ENCODE data around the gene PLCB2. TPM values are rescaled to one million over a fixed set of nuclear protein-coding genes. Genes with fewer than 3 reads are reported as not detected.

PLCB2 gene
- polyA plus RNA-seq, 1 donor (not counting 4 experiments of a cell fraction or from before 2014, with no cell fraction given): 0.73 TPM

- TF ChIP-seq, protein P1, sequence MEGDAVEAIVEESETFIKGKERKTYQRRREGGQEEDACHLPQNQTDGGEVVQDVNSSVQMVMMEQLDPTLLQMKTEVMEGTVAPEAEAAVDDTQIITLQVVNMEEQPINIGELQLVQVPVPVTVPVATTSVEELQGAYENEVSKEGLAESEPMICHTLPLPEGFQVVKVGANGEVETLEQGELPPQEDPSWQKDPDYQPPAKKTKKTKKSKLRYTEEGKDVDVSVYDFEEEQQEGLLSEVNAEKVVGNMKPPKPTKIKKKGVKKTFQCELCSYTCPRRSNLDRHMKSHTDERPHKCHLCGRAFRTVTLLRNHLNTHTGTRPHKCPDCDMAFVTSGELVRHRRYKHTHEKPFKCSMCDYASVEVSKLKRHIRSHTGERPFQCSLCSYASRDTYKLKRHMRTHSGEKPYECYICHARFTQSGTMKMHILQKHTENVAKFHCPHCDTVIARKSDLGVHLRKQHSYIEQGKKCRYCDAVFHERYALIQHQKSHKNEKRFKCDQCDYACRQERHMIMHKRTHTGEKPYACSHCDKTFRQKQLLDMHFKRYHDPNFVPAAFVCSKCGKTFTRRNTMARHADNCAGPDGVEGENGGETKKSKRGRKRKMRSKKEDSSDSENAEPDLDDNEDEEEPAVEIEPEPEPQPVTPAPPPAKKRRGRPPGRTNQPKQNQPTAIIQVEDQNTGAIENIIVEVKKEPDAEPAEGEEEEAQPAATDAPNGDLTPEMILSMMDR (optimal IDR thresholded peaks at IDR 0.05 in 1 of 3, IDR thresholded peaks at IDR 0.05 in 1 of 3, conservative IDR thresholded peaks at IDR 0.05 in 1 of 3; ENCODE audit: extremely low read depth in 1 of 3, insufficient read depth in 2 of 3, low read length in 3 of 3): no peak
- no peak for TF ChIP-seq EZH2 (IDR thresholded peaks at IDR 0.05; ENCODE audit: low read length)
- DNase-seq (ENCODE audit: low read depth, low spot score) (no peak), FAIRE-seq (no peak)
- Histone ChIP-seq H3K4me2 (ENCODE audit: control insufficient read depth, extremely low read depth, insufficient read depth, low read depth, low read length) (no peak overlapping the region), H3K36me3 (ENCODE audit: control insufficient read depth in 2 of 2, extremely low read depth in 1 of 2, insufficient read depth in 2 of 2, low read length in 2 of 2) (peaks cover 18 to 23% of the 10 kb centered on the region in 2 experiments), H3K4me1 (ENCODE audit: control insufficient read depth, extremely low read depth, insufficient read depth, low read length) (peaks cover 4% of the 10 kb centered on the region), H3K9me3 (ENCODE audit: control insufficient read depth, low read depth, low read length) (no peaks in the 10 kb centered on the region), H3K9ac (ENCODE audit: control insufficient read depth, extremely low read depth, insufficient read depth, low read length) (no peak overlapping the region), H3K9me1 (ENCODE audit: control insufficient read depth, extremely low read depth, insufficient read depth, low read length) (no peaks in the 10 kb centered on the region), H3K79me2 (ENCODE audit: control insufficient read depth, insufficient read depth, low read length) (no peaks in the 10 kb centered on the region), H2AFZ (ENCODE audit: control insufficient read depth, low read length) (no peak overlapping the region), H3K27me3 (ENCODE audit: control insufficient read depth, extremely low read depth, insufficient read depth, low read length) (peaks cover 32% of the 10 kb centered on the region), H4K20me1 (ENCODE audit: control insufficient read depth, extremely low read depth, insufficient read depth, low read length) (peaks cover 2% of the 10 kb centered on the region), H3K27ac (ENCODE audit: control insufficient read depth, insufficient read depth, low read length) (no peak overlapping the region), H3K4me3 (ENCODE audit: control insufficient read depth in 2 of 3, extremely low read depth in 1 of 3, insufficient read depth in 2 of 3, low read depth in 1 of 3, low read length in 3 of 3) (no peak overlapping the region)
- dilution Hi-C loops (cut with MboI; ENCODE audit: extremely low pct_ligation_motif_present, low sequenced_read_pairs): no loop called here
Measured at GRCh38 chr15:40278026-40278425, 29.7 kb downstream of the PLCB2 start.

GRCh38 chr15:40277471-40277870 lies 30.3 kb downstream of the PLCB2 start:
- no peak for TF ChIP-seq EZH2 (IDR thresholded peaks at IDR 0.05; ENCODE audit: low read length)
- TF ChIP-seq, protein P1 (optimal IDR thresholded peaks at IDR 0.05 in 1 of 3, IDR thresholded peaks at IDR 0.05 in 1 of 3, conservative IDR thresholded peaks at IDR 0.05 in 1 of 3; ENCODE audit: extremely low read depth in 1 of 3, insufficient read depth in 2 of 3, low read length in 3 of 3): no peak
- no peaks in the 10 kb centered on the region for H3K9me3 ChIP-seq (ENCODE audit: control insufficient read depth, low read depth, low read length)
- no peak for FAIRE-seq
- H3K79me2 ChIP-seq (ENCODE audit: control insufficient read depth, insufficient read depth, low read length): no peaks in the 10 kb centered on the region
- dilution Hi-C loops (cut with MboI; ENCODE audit: extremely low pct_ligation_motif_present, low sequenced_read_pairs): no loop called here
- H3K9me1 ChIP-seq (ENCODE audit: control insufficient read depth, extremely low read depth, insufficient read depth, low read length): no peaks in the 10 kb centered on the region
- H3K9ac ChIP-seq (ENCODE audit: control insufficient read depth, extremely low read depth, insufficient read depth, low read length): no peak overlapping the region
- H4K20me1 ChIP-seq (ENCODE audit: control insufficient read depth, extremely low read depth, insufficient read depth, low read length): peaks cover 2% of the 10 kb centered on the region
- no peak for DNase-seq (ENCODE audit: low read depth, low spot score)
- H3K36me3 ChIP-seq (ENCODE audit: control insufficient read depth in 2 of 2, extremely low read depth in 1 of 2, insufficient read depth in 2 of 2, low read length in 2 of 2): peaks cover 20 to 25% of the 10 kb centered on the region in 2 experiments
- H3K4me2 ChIP-seq (ENCODE audit: control insufficient read depth, extremely low read depth, insufficient read depth, low read depth, low read length): no peak overlapping the region
- H2AFZ ChIP-seq (ENCODE audit: control insufficient read depth, low read length): no peak overlapping the region
- H3K4me3 ChIP-seq (ENCODE audit: control insufficient read depth in 2 of 3, extremely low read depth in 1 of 3, insufficient read depth in 2 of 3, low read depth in 1 of 3, low read length in 3 of 3): no peak overlapping the region
- no peak overlapping the region for H3K27ac ChIP-seq (ENCODE audit: control insufficient read depth, insufficient read depth, low read length)
- peaks cover 26% of the 10 kb centered on the region for H3K27me3 ChIP-seq (ENCODE audit: control insufficient read depth, extremely low read depth, insufficient read depth, low read length)
- peaks cover under 1% of the 10 kb centered on the region for H3K4me1 ChIP-seq (ENCODE audit: control insufficient read depth, extremely low read depth, insufficient read depth, low read length)

All from keratinocyte (primary cell).